Uterus (tissue), 2 donors: Measurements from ENCODE around the gene ARMC2.

Experiments
- CTCF ChIP-seq, 4 experiments: fragments of 200-600 bp in 2 of 4; fragments of 450-650 bp in 2 of 4; sonication (generic) in 2 of 4; IDR thresholded peaks; one replicate each; pipeline ENCODE4 v1.5.1; 2016 to 2019; ENCODE audit warnings: antibody characterized with exemption in 4 of 4, mild to moderate bottlenecking in 2 of 4, moderate library complexity in 1 of 4
- POLR2A ChIP-seq, 2 donors: fragments of 450-650 bp; IDR thresholded peaks; one replicate each; pipeline ENCODE4 v1.6.1; 2016; ENCODE audit warnings: antibody characterized with exemption in 2 of 2, mild to moderate bottlenecking in 1 of 2, moderate library complexity in 1 of 2

GRCh38 chr6:108839083-108839642, 9.1 kb upstream of the ARMC2 start:
- TF ChIP-seq CTCF (IDR thresholded peaks at IDR 0.05) (no peak), POLR2A (IDR thresholded peaks at IDR 0.05) (no peak)
